OCI-LY3 (cell line): Measurements from ENCODE around the gene LRP1B.

Experiments used
- H2AFZ ChIP-seq: fragments of 200-600, 300-600 bp; shearing (Covaris generic); 2 replicates; pipeline ENCODE4 v1.6.0; 2014; ENCODE audit warnings: antibody characterized with exemption, low read depth, low read length
- H3K27ac ChIP-seq: fragments of 200-600, 300-600 bp; sonication (generic); 2 replicates; pipeline ENCODE4 v1.5.1; 2014; ENCODE audit warnings: mild to moderate bottlenecking, low read length, moderate library complexity, mixed read lengths
- H3K27me3 ChIP-seq: fragments of 200-600, 300-600 bp; sonication (generic); 2 replicates; pipeline ENCODE4 v1.6.1; 2014; ENCODE audit warnings: low read depth, low read length, mixed read lengths
- H3K36me3 ChIP-seq: fragments of 200-600, 300-600 bp; sonication (generic); replicated peaks from 2 replicates; pipeline ENCODE3; 2014; ENCODE audit warnings: low read depth, low read length, mixed read lengths
- H3K4me1 ChIP-seq: fragments of 300-600, 200-600 bp; sonication (generic); 2 replicates; pipeline ENCODE4 v1.6.1; 2014; ENCODE audit warnings: low read length, mixed read lengths
- H3K4me2 ChIP-seq: fragments of 200-600, 300-600 bp; sonication (generic); 2 replicates; pipeline ENCODE4 v1.6.1; 2014; ENCODE audit warnings: low read length, mixed read lengths
- H3K4me3 ChIP-seq: fragments of 300-600, 200-600 bp; sonication (generic); 2 replicates; pipeline ENCODE4 v1.5.1; 2014; ENCODE audit warnings: antibody characterized with exemption, mild to moderate bottlenecking, low read length, moderate library complexity
- H3K79me2 ChIP-seq: fragments of 300-600, 200-600 bp; shearing (Covaris generic); 2 replicates; pipeline ENCODE4 v1.6.1; 2014; ENCODE audit warnings: mild to moderate bottlenecking, low read length, mixed read lengths
- H3K9ac ChIP-seq: fragments of 300-600, 200-600 bp; shearing (Covaris generic); 2 replicates; pipeline ENCODE4 v1.6.0; 2014; ENCODE audit warnings: mild to moderate bottlenecking, low read length, moderate library complexity
- H3K9me3 ChIP-seq: fragments of 200-600, 300-600 bp; shearing (Covaris generic); 2 replicates; pipeline ENCODE4 v1.6.1; 2014; ENCODE audit warnings: low read length, mixed read lengths; ENCODE audit not compliant: insufficient read depth
- H4K20me1 ChIP-seq: fragments of 200-600, 300-600 bp; sonication (generic); 2 replicates; pipeline ENCODE4 v1.6.1; 2016; ENCODE audit warnings: low read length, mixed read lengths; ENCODE audit not compliant: insufficient read depth
- EZH2phosphoT487 ChIP-seq: fragments of 200-600 bp; shearing (Covaris generic); IDR thresholded peaks from 2 replicates; pipeline ENCODE4 v1.6.1; 2018; ENCODE audit warnings: antibody characterized with exemption, mixed run types, low read depth
- TF ChIP-seq, protein P1 (sequence below): fragments of 200-600, 300-600 bp; sonication (generic); IDR thresholded peaks from 2 replicates; pipeline ENCODE4 v1.5.1; 2014; ENCODE audit warnings: antibody characterized with exemption, low read length, low read depth

Gene LRP1B

DNA sequence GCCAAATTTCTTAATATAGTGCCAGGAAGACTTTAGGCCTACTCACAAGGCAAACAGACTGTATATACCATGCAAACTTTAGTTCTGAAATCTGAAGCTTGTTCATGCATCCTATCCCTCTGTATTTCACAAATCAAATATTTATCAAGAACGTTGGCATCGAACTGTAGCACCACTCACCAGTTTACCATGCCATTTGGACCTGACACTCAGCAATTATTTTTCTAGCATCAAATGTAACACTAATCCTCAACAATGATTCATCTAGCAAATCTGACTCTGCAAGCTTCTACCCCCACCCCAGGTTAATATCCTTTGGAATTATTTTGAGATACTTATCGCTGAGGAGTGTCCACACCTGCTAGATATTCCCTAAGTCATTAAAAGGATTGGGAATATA lies 1506.6 kb downstream of the LRP1B start:
- no peak overlapping the region for H2AFZ ChIP-seq
- no peaks in the 10 kb centered on the region for H4K20me1 ChIP-seq
- no peaks in the 10 kb centered on the region for H3K36me3 ChIP-seq
- no peak overlapping the region for H3K4me2 ChIP-seq
- no peak overlapping the region for H3K4me3 ChIP-seq
- no peaks in the 10 kb centered on the region for H3K27me3 ChIP-seq
- H3K27ac ChIP-seq, result no peak overlapping the region
- H3K9ac ChIP-seq, result no peak overlapping the region
- H3K79me2 ChIP-seq, result no peaks in the 10 kb centered on the region
- H3K4me1 ChIP-seq, result peaks cover 8% of the 10 kb centered on the region
- H3K9me3 ChIP-seq, result no peaks in the 10 kb centered on the region
- no peak for TF ChIP-seq EZH2phosphoT487

GRCh38 chr2:140621583-140622362 lies 1509.0 kb downstream of the LRP1B start:
- H3K36me3 ChIP-seq, result no peaks in the 10 kb centered on the region
- no peaks in the 10 kb centered on the region for H3K79me2 ChIP-seq
- no peaks in the 10 kb centered on the region for H4K20me1 ChIP-seq
- no peak overlapping the region for H3K4me3 ChIP-seq
- no peaks in the 10 kb centered on the region for H3K27me3 ChIP-seq
- H3K4me2 ChIP-seq, result no peak overlapping the region
- no peak overlapping the region for H2AFZ ChIP-seq
- TF ChIP-seq EZH2phosphoT487, result no peak
- TF ChIP-seq, protein P1, sequence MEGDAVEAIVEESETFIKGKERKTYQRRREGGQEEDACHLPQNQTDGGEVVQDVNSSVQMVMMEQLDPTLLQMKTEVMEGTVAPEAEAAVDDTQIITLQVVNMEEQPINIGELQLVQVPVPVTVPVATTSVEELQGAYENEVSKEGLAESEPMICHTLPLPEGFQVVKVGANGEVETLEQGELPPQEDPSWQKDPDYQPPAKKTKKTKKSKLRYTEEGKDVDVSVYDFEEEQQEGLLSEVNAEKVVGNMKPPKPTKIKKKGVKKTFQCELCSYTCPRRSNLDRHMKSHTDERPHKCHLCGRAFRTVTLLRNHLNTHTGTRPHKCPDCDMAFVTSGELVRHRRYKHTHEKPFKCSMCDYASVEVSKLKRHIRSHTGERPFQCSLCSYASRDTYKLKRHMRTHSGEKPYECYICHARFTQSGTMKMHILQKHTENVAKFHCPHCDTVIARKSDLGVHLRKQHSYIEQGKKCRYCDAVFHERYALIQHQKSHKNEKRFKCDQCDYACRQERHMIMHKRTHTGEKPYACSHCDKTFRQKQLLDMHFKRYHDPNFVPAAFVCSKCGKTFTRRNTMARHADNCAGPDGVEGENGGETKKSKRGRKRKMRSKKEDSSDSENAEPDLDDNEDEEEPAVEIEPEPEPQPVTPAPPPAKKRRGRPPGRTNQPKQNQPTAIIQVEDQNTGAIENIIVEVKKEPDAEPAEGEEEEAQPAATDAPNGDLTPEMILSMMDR, result no peak
- no peaks in the 10 kb centered on the region for H3K9me3 ChIP-seq
- no peak overlapping the region for H3K27ac ChIP-seq
- H3K9ac ChIP-seq, result no peak overlapping the region
- H3K4me1 ChIP-seq, result peaks cover 8% of the 10 kb centered on the region

DNA sequence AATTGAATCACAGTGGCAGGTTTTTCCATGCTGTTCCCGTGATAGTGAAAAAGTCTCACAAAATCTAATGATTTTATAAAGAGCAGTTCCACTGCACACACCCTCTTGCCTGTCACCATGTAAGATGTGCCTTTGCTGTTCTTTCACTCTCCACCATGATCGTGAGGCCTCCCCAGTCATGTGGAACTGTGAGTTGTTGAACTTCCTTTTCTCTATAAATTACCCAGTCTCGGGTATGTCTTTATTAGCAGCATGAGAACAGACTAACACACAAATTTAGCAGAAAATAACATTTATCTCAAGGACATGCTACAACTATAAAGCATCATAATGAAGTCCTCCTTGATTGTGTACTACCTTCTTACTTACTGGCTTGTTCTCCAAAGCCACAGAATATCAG lies 1526.0 kb downstream of the LRP1B start:
- no peaks in the 10 kb centered on the region for H3K27me3 ChIP-seq
- H3K9me3 ChIP-seq, result no peaks in the 10 kb centered on the region
- H3K4me1 ChIP-seq, result peaks cover 11% of the 10 kb centered on the region
- H3K36me3 ChIP-seq, result no peaks in the 10 kb centered on the region
- 0 out of 2 replicates have a peak overlapping the region, but pooled peaks have one; percentile 10 for H3K4me3 ChIP-seq
- peak overlapping the region; percentile 31 for H3K4me2 ChIP-seq
- no peaks in the 10 kb centered on the region for H4K20me1 ChIP-seq
- TF ChIP-seq EZH2phosphoT487, result no peak
- TF ChIP-seq, protein P1, result no peak
- H3K27ac ChIP-seq, result no peak overlapping the region
- H2AFZ ChIP-seq, result peak overlapping the region; percentile 68
- H3K79me2 ChIP-seq, result no peaks in the 10 kb centered on the region
- no peak overlapping the region for H3K9ac ChIP-seq

DNA sequence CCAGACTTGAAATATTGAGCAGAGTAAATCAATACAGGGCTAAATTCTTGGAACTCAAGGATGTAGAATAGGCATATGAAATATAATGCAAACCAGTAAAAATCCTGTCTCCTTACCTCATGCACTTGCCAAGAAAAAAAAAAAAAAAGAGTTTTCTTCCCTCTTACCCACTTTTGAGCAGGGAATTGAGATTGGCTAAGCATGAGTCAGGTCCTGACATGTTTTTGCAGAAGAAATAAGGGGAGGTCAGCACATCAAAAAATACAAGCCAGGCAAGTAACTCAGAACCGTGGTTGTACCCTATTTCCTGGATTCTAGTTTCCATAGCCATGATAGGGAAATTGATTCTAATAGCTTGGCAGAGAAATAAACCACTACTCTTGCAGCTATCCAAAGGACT lies 1526.7 kb downstream of the LRP1B start:
- no peaks in the 10 kb centered on the region for H3K9me3 ChIP-seq
- no peak overlapping the region for H3K27ac ChIP-seq
- H2AFZ ChIP-seq, result peak overlapping the region; percentile 68
- no peaks in the 10 kb centered on the region for H3K79me2 ChIP-seq
- no peaks in the 10 kb centered on the region for H3K27me3 ChIP-seq
- H3K36me3 ChIP-seq, result no peaks in the 10 kb centered on the region
- no peak overlapping the region for H3K9ac ChIP-seq
- no peak overlapping the region for H3K4me3 ChIP-seq
- TF ChIP-seq, protein P1, result no peak
- no peak for TF ChIP-seq EZH2phosphoT487
- no peaks in the 10 kb centered on the region for H4K20me1 ChIP-seq
- peaks cover 11% of the 10 kb centered on the region for H3K4me1 ChIP-seq
- peak overlapping the region; percentile 31; the same call in 1 of the 2 replicates for H3K4me2 ChIP-seq
